GM18526 (cell line): ENCODE results near the gene GNA12.
A peak's percentile ranks its signal among the peaks of the same experiment; 100 is the strongest.

ENCODE experiments used
- POLR2A ChIP-seq: IDR thresholded peaks from 3 replicates; pipeline ENCODE4 v1.6.1; 2011; ENCODE audit not compliant: insufficient read length; ENCODE audit errors: extremely low read depth

Gene GNA12

GRCh38 chr7:2705371-2706096 lies 138.6 kb downstream of the GNA12 start:
- no peak for TF ChIP-seq POLR2A

- no peak for TF ChIP-seq POLR2A
Measured at GRCh38 chr7:2702594-2702957, 141.5 kb downstream of the GNA12 start.

- TF ChIP-seq POLR2A, result no peak
Measured at GRCh38 chr7:2701832-2702593, 142.1 kb downstream of the GNA12 start.

- no peak for TF ChIP-seq POLR2A
Measured at GRCh38 chr7:2701424-2701823, 142.7 kb downstream of the GNA12 start.

GRCh38 chr7:2700141-2700850 lies 143.8 kb downstream of the GNA12 start:
- TF ChIP-seq POLR2A, result no peak

- no peak for TF ChIP-seq POLR2A
Measured at GRCh38 chr7:2699289-2699620, 144.9 kb downstream of the GNA12 start.

GRCh38 chr7:2698581-2699288 lies 145.4 kb downstream of the GNA12 start:
- peak; percentile 29 for TF ChIP-seq POLR2A

- TF ChIP-seq POLR2A, result no peak
Measured at GRCh38 chr7:2692543-2692942, 151.6 kb downstream of the GNA12 start.

GRCh38 chr7:2691011-2691707 lies 152.9 kb downstream of the GNA12 start:
- TF ChIP-seq POLR2A, result no peak

- TF ChIP-seq POLR2A, result no peak
Measured at GRCh38 chr7:2689951-2690705, 154.0 kb downstream of the GNA12 start.

- no peak for TF ChIP-seq POLR2A
Measured at GRCh38 chr7:2689343-2689847, 154.7 kb downstream of the GNA12 start.

- no peak for TF ChIP-seq POLR2A
Measured at GRCh38 chr7:2688409-2689342, 155.4 kb downstream of the GNA12 start.

- TF ChIP-seq POLR2A, result no peak
Measured at GRCh38 chr7:2687881-2688318, 156.2 kb downstream of the GNA12 start, which contains the start of gene AMZ1. AMZ1 (plus strand) TSS chr7:2688202; CDS start chr7:2700452, 12,250 bp downstream.
